Neural progenitor cell (in vitro differentiated cells): ENCODE results near the gene PLAC1.

Experiments used
- EZH2phosphoT487 ChIP-seq: fragments of 200-600 bp; sonication (generic); IDR thresholded peaks from 2 replicates; pipeline ENCODE4 v1.6.1; 2017; ENCODE audit warnings: antibody characterized with exemption
- TF ChIP-seq, protein P1 (sequence below): fragments of 200-600 bp; sonication (generic); IDR thresholded peaks from 2 replicates; pipeline ENCODE4 v1.5.1; 2017; ENCODE audit warnings: antibody characterized with exemption, mild to moderate bottlenecking

DNA sequence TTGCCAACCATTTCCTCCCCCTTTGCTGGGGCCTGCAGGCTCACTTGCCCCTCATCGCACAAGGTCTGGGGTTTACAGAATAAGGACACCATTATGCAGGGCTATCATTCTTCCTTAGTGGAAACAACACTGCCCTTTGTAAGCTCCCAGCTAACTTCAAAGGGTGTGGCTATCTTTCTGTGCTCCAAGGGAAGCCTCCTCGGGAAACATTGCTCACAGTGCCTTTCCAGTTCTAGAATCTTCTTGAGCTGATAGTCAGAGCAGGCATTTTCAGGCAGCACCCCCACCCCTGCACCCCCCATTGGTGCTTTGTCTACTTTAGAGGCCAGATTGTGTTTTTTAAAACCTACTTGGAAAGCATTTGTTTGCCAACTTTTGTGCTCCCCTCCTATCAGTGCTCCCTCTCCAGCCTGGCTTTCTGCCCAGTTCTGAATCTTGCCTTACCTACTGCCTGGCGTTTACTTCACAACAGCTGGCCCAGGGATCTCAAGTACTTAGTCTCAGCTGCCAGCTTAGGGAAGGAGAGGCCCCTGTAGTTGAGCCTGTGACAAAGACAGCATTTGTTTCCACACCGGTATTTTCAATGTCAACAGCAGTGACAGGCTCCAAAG lies 53.5 kb downstream of the PLAC1 start:
- TF ChIP-seq, protein P1, sequence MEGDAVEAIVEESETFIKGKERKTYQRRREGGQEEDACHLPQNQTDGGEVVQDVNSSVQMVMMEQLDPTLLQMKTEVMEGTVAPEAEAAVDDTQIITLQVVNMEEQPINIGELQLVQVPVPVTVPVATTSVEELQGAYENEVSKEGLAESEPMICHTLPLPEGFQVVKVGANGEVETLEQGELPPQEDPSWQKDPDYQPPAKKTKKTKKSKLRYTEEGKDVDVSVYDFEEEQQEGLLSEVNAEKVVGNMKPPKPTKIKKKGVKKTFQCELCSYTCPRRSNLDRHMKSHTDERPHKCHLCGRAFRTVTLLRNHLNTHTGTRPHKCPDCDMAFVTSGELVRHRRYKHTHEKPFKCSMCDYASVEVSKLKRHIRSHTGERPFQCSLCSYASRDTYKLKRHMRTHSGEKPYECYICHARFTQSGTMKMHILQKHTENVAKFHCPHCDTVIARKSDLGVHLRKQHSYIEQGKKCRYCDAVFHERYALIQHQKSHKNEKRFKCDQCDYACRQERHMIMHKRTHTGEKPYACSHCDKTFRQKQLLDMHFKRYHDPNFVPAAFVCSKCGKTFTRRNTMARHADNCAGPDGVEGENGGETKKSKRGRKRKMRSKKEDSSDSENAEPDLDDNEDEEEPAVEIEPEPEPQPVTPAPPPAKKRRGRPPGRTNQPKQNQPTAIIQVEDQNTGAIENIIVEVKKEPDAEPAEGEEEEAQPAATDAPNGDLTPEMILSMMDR = no peak
- no peak for TF ChIP-seq EZH2phosphoT487
